CD4-positive, alpha-beta T cell treated with Interleukin-4 for 1 hour (primary cell): ENCODE measurements around the gene GIT2.

ENCODE experiments used
- DNase-seq, 2 donors: peaks; one replicate each; pipeline ENCODE4 v3.0.0-alpha.2; 2020 to 2022

Gene GIT2

GRCh38 chr12:109972821-109973220 is 23.3 kb downstream of the GIT2 start:
- DNase-seq, result no peak

GRCh38 chr12:109968801-109969200 is 27.4 kb downstream of the GIT2 start:
- DNase-seq, result no peak

GRCh38 chr12:109968032-109968420 is 28.1 kb downstream of the GIT2 start:
- DNase-seq, result peak in 1 of 2 donors; percentile 54

GRCh38 chr12:109967383-109968031 is 28.7 kb downstream of the GIT2 start:
- peak in 1 of 2 donors; percentile 24 for DNase-seq

- DNase-seq, result no peak
Observed at GRCh38 chr12:109966546-109966945, 29.6 kb downstream of the GIT2 start.

- no peak for DNase-seq
Observed at GRCh38 chr12:109963743-109964429, 32.3 kb downstream of the GIT2 start.

- DNase-seq, result no peak
Observed at GRCh38 chr12:109963330-109963729, 32.8 kb downstream of the GIT2 start.

- DNase-seq, result no peak
Observed at GRCh38 chr12:109962398-109962797, 33.8 kb downstream of the GIT2 start.

GRCh38 chr12:109961612-109962011 is 34.6 kb downstream of the GIT2 start:
- no peak for DNase-seq

GRCh38 chr12:109961201-109961600 is 35.0 kb downstream of the GIT2 start:
- DNase-seq, result no peak

GRCh38 chr12:109959411-109960093 is 36.6 kb downstream of the GIT2 start:
- DNase-seq, result no peak

- DNase-seq, result no peak
Observed at GRCh38 chr12:109958374-109958773, 37.8 kb downstream of the GIT2 start.

GRCh38 chr12:109953656-109954055 is 42.5 kb downstream of the GIT2 start:
- DNase-seq, result no peak

GRCh38 chr12:109952873-109953272 is 43.3 kb downstream of the GIT2 start:
- DNase-seq, result no peak

GRCh38 chr12:109952160-109952858 is 43.9 kb downstream of the GIT2 start:
- peak; percentile 9 to 17 for DNase-seq

GRCh38 chr12:109951751-109952150 is 44.4 kb downstream of the GIT2 start:
- DNase-seq, result no peak

GRCh38 chr12:109951136-109951535 is 45.0 kb downstream of the GIT2 start:
- no peak for DNase-seq

GRCh38 chr12:109950625-109951024 is 45.5 kb downstream of the GIT2 start:
- DNase-seq, result no peak

- no peak for DNase-seq
Observed at GRCh38 chr12:109949089-109949488, 47.1 kb downstream of the GIT2 start.

- DNase-seq, result no peak
Observed at GRCh38 chr12:109948368-109948767, 47.8 kb downstream of the GIT2 start.

- peak in 1 of 2 donors; percentile 13 for DNase-seq
Observed at GRCh38 chr12:109947521-109947920, 48.6 kb downstream of the GIT2 start.

- DNase-seq, result no peak
Observed at GRCh38 chr12:109946913-109947312, 49.3 kb downstream of the GIT2 start.

- no peak for DNase-seq
Observed at GRCh38 chr12:109946505-109946904, 49.7 kb downstream of the GIT2 start.
